Measurements from ENCODE around the gene CYP26C1.

The CYP26C1 gene

GRCh38 chr10:93059975-93060886 lies at the start of gene CYP26C1:
TSS of gene CYP26C1 (plus strand) at chr10:93060798. CDS start at chr10:93061264, 466 bp downstream.
- no peak for DNase-seq

GRCh38 chr10:93015722-93016121 lies 44.9 kb upstream of the CYP26C1 start:
- no peak for DNase-seq

GRCh38 chr10:93023013-93023650 lies 37.5 kb upstream of the CYP26C1 start:
- no peak for DNase-seq

GRCh38 chr10:93026072-93026471 lies 34.5 kb upstream of the CYP26C1 start:
- DNase-seq: no peak

- DNase-seq: no peak
Measured at GRCh38 chr10:93027508-93027907, 33.1 kb upstream of the CYP26C1 start.

- no peak for DNase-seq
Measured at GRCh38 chr10:93028883-93029282, 31.7 kb upstream of the CYP26C1 start.

- DNase-seq: no peak
Measured at GRCh38 chr10:93030409-93030808, 30.2 kb upstream of the CYP26C1 start.

- DNase-seq: no peak
Measured at GRCh38 chr10:93032105-93032808, 28.3 kb upstream of the CYP26C1 start.

- no peak for DNase-seq
Measured at GRCh38 chr10:93032809-93033137, 27.8 kb upstream of the CYP26C1 start.

- no peak for DNase-seq
Measured at GRCh38 chr10:93034426-93034825, 26.2 kb upstream of the CYP26C1 start.

- no peak for DNase-seq
Measured at GRCh38 chr10:93039110-93039509, 21.5 kb upstream of the CYP26C1 start.

GRCh38 chr10:93039721-93040120 lies 20.9 kb upstream of the CYP26C1 start:
- DNase-seq: no peak

- DNase-seq: no peak
Measured at GRCh38 chr10:93054486-93054885, 6.1 kb upstream of the CYP26C1 start.

- DNase-seq: no peak
Measured at GRCh38 chr10:93058139-93058538, 2.5 kb upstream of the CYP26C1 start.

GRCh38 chr10:93060887-93061593 lies 442 bp downstream of the CYP26C1 start:
- DNase-seq: no peak

GRCh38 chr10:93061594-93062513 lies 1.3 kb downstream of the CYP26C1 start:
- DNase-seq: no peak

- DNase-seq: peak; percentile 65
Measured at GRCh38 chr10:93062514-93063143, 2.0 kb downstream of the CYP26C1 start.

- DNase-seq: no peak
Measured at GRCh38 chr10:93063144-93063976, 2.8 kb downstream of the CYP26C1 start.

GRCh38 chr10:93063977-93064660 lies 3.5 kb downstream of the CYP26C1 start:
- no peak for DNase-seq

Data from activated CD4-positive, alpha-beta T cell treated with anti-CD3 and anti-CD28 coated beads, Interleukin-10, Interleukin-2, amounts not matched to agents 100 ng/mL and 50 ng/mL, durations not matched to agents 16 hours and 8 hours (primary cell).